ENCODE results near the gene CYSTM1.

The CYSTM1 gene

GRCh38 chr5:140236891-140237598 lies 62.1 kb downstream of the CYSTM1 start:
- DNase-seq (ENCODE audit: low spot score) = no peak

GRCh38 chr5:140238756-140239155 lies 63.8 kb downstream of the CYSTM1 start:
- no peak for DNase-seq (ENCODE audit: low spot score)

- DNase-seq (ENCODE audit: low spot score) = no peak
These were observed 64.5 kb downstream of the CYSTM1 start for GRCh38 chr5:140239461-140239860.

GRCh38 chr5:140239939-140240700 lies 65.1 kb downstream of the CYSTM1 start:
- DNase-seq (ENCODE audit: low spot score) = peak; percentile 72

- DNase-seq (ENCODE audit: low spot score) = peak; percentile 88
These were observed 66.2 kb downstream of the CYSTM1 start for GRCh38 chr5:140240987-140241706.

- DNase-seq (ENCODE audit: low spot score) = no peak
These were observed 67.1 kb downstream of the CYSTM1 start for GRCh38 chr5:140242099-140242498.

- DNase-seq (ENCODE audit: low spot score) = no peak
These were observed 68.0 kb downstream of the CYSTM1 start for GRCh38 chr5:140242890-140243585.

- no peak for DNase-seq (ENCODE audit: low spot score)
These were observed 68.8 kb downstream of the CYSTM1 start for GRCh38 chr5:140243706-140244250.

- DNase-seq (ENCODE audit: low spot score) = peak; percentile 87
These were observed 69.6 kb downstream of the CYSTM1 start for GRCh38 chr5:140244525-140245025.

- no peak for DNase-seq (ENCODE audit: low spot score)
These were observed 70.4 kb downstream of the CYSTM1 start for GRCh38 chr5:140245341-140245740.

GRCh38 chr5:140245926-140246325 lies 70.9 kb downstream of the CYSTM1 start:
- DNase-seq (ENCODE audit: low spot score) = no peak

GRCh38 chr5:140246378-140247122 lies 71.6 kb downstream of the CYSTM1 start:
- DNase-seq (ENCODE audit: low spot score) = peak; percentile 81

- DNase-seq (ENCODE audit: low spot score) = no peak
These were observed 73.4 kb downstream of the CYSTM1 start for GRCh38 chr5:140248414-140248813.

GRCh38 chr5:140249536-140249935 lies 74.5 kb downstream of the CYSTM1 start:
- no peak for DNase-seq (ENCODE audit: low spot score)

- no peak for DNase-seq (ENCODE audit: low spot score)
These were observed 75.4 kb downstream of the CYSTM1 start for GRCh38 chr5:140250386-140250785.

GRCh38 chr5:140251527-140251973 lies 76.6 kb downstream of the CYSTM1 start:
- DNase-seq (ENCODE audit: low spot score) = peak; percentile 75

- DNase-seq (ENCODE audit: low spot score) = no peak
These were observed 77.6 kb downstream of the CYSTM1 start for GRCh38 chr5:140252470-140253126.

GRCh38 chr5:140253985-140254384 lies 79.0 kb downstream of the CYSTM1 start:
- DNase-seq (ENCODE audit: low spot score) = peak; percentile 23

GRCh38 chr5:140255460-140256157 lies 80.6 kb downstream of the CYSTM1 start:
- DNase-seq (ENCODE audit: low spot score) = no peak

GRCh38 chr5:140256726-140257125 lies 81.7 kb downstream of the CYSTM1 start:
- DNase-seq (ENCODE audit: low spot score) = no peak

All from GM03348 (cell line).